ENCODE results near the gene EXOC6B. TPM values are rescaled to one million over a fixed set of nuclear protein-coding genes. Genes with fewer than 3 reads are reported as not detected.
A peak's percentile ranks its signal among the peaks of the same experiment; 100 is the strongest.

Gene EXOC6B
- polyA plus RNA-seq, 2 of the 4 experiments (the other 2 are of a cell fraction): 15.5 to 24.7 TPM

GRCh38 chr2:72722492-72723070, 103.3 kb downstream of the EXOC6B start:
- peaks cover 47% of the 10 kb centered on the region for H3K4me1 ChIP-seq
- ChIA-PET POLR2A (interaction anchor here (1.0 kb wide), 1 partner anchor 47 kb away, joined by 3 read pairs; no protein-coding TSS in a partner anchor), CTCF (interaction anchor here (1.3 kb wide), 1 partner anchor 143 kb away, joined by 4 read pairs; no protein-coding TSS in a partner anchor)
- FAIRE-seq (no peak), DNase-seq (ENCODE audit: low read depth in 1 of 2, low spot score in 1 of 2) (no peak), ATAC-seq (no peak)
- H3K4me2 ChIP-seq: peak overlapping the region; percentile 53
- no peak overlapping the region for H3K4me3 ChIP-seq
- 38% methylated on average over 3 of the region's 3 CpGs for WGBS (ENCODE audit: missing lambda C conversion rate)
- H3K9me3 ChIP-seq: no peaks in the 10 kb centered on the region
- H3K27ac ChIP-seq: 0 out of 6 replicates have a peak overlapping the region, but pooled peaks of 1 of the 2 experiments have one; percentile 1
- TF ChIP-seq GATA3 (IDR thresholded peaks at IDR 0.05; ENCODE audit: borderline replicate concordance) (0 out of 2 replicates have a peak, but pooled peaks have one; percentile 23), BCL3 (IDR thresholded peaks at IDR 0.05) (no peak), FOSL2 (IDR thresholded peaks at IDR 0.05) (no peak), FOSL2 (CRISPR knock-in tag; IDR thresholded peaks at IDR 0.05) (peak; percentile 30; the same call in 1 of the 2 replicates)

- H3K9me3 ChIP-seq: no peaks in the 10 kb centered on the region
- H3K4me2 ChIP-seq: peak overlapping the region; percentile 6
- H3K27ac ChIP-seq: no peak overlapping the region
- FAIRE-seq (no peak), ATAC-seq (no peak), DNase-seq (ENCODE audit: low read depth in 1 of 2, low spot score in 1 of 2) (no peak)
- no peak overlapping the region for H3K4me3 ChIP-seq
- ChIA-PET CTCF (interaction anchor here (0.9 to 1.6 kb wide), 4 partner anchors 9 to 1171 kb away, joined by 3 to 4 read pairs (median 3); no protein-coding TSS in a partner anchor), POLR2A (no interaction called here)
- peaks cover 44% of the 10 kb centered on the region for H3K4me1 ChIP-seq
- 74% methylated on average over 4 of the region's 4 CpGs for WGBS (ENCODE audit: missing lambda C conversion rate)
- TF ChIP-seq CBX8 (IDR thresholded peaks at IDR 0.05) (no peak), ZNF302 (CRISPR knock-in tag; IDR thresholded peaks at IDR 0.05) (no peak), KDM1A (IDR thresholded peaks at IDR 0.05; ENCODE audit: low read depth) (no peak), FOSL2 (IDR thresholded peaks at IDR 0.05) (no peak), FOSL2 (CRISPR knock-in tag; IDR thresholded peaks at IDR 0.05) (no peak), SMC3 (IDR thresholded peaks at IDR 0.05) (no peak), PHF8 (IDR thresholded peaks at IDR 0.05; ENCODE audit: borderline replicate concordance, low read depth) (no peak), FOXS1 (CRISPR knock-in tag; IDR thresholded peaks at IDR 0.05) (no peak), RAD21 (conservative IDR thresholded peaks at IDR 0.05 in 1 of 2, IDR thresholded peaks at IDR 0.05 in 1 of 2) (no peak), ZC3H11A (IDR thresholded peaks at IDR 0.05) (no peak), BCL3 (IDR thresholded peaks at IDR 0.05) (no peak)
Observed at GRCh38 chr2:72719416-72719815, 106.4 kb downstream of the EXOC6B start.

GRCh38 chr2:72718876-72719275, 107.0 kb downstream of the EXOC6B start:
- CTCF ChIA-PET: interaction anchor here (0.9 to 1.6 kb wide), 3 partner anchors 10 to 1171 kb away, joined by 3 to 4 read pairs (median 3); no protein-coding TSS in a partner anchor
- ATAC-seq: no peak

More at GRCh38 chr2:72718876-72719275, 107.0 kb downstream of the EXOC6B start:
- no peak overlapping the region for H3K27ac ChIP-seq
- TF ChIP-seq ZC3H11A (IDR thresholded peaks at IDR 0.05) (no peak), USF2 (IDR thresholded peaks at IDR 0.05) (no peak), RARB (CRISPR knock-in tag; IDR thresholded peaks at IDR 0.05) (no peak), GATA3 (IDR thresholded peaks at IDR 0.05; ENCODE audit: borderline replicate concordance) (no peak), HOXB13 (CRISPR knock-in tag; IDR thresholded peaks at IDR 0.05; ENCODE audit: low read depth) (no peak), RNF2 (IDR thresholded peaks at IDR 0.05; ENCODE audit: borderline replicate concordance, low read depth) (no peak), KDM1A (IDR thresholded peaks at IDR 0.05; ENCODE audit: low read depth) (no peak), ZSCAN20 (CRISPR knock-in tag; IDR thresholded peaks at IDR 0.05) (no peak), MYC (IDR thresholded peaks at IDR 0.05; ENCODE audit: borderline replicate concordance, low read length) (no peak), CBX2 (IDR thresholded peaks at IDR 0.05; ENCODE audit: borderline replicate concordance, low read depth) (no peak), CEBPB (IDR thresholded peaks at IDR 0.05) (no peak), HOXB5 (CRISPR knock-in tag; IDR thresholded peaks at IDR 0.05) (no peak), CBX8 (IDR thresholded peaks at IDR 0.05) (no peak), ZFP36 (IDR thresholded peaks at IDR 0.05; ENCODE audit: borderline replicate concordance, partially characterized antibody) (no peak), ELK1 (IDR thresholded peaks at IDR 0.05; ENCODE audit: low read depth, low read length) (no peak), FOSB (CRISPR knock-in tag; IDR thresholded peaks at IDR 0.05) (no peak)
- DNase-seq (ENCODE audit: low read depth in 1 of 2, low spot score in 1 of 2) (no peak), FAIRE-seq (no peak)
- H3K9me3 ChIP-seq: no peaks in the 10 kb centered on the region
- H3K4me3 ChIP-seq: no peak overlapping the region
- no peak overlapping the region; the same call in 1 of the 3 replicates for H3K4me2 ChIP-seq
- POLR2A ChIA-PET: no interaction called here
- H3K4me1 ChIP-seq: peaks cover 44% of the 10 kb centered on the region
